GM12873 (cell line): Measurements from ENCODE around the gene URB1.

ENCODE experiments used
- TF ChIP-seq, protein P1 (sequence below): IDR thresholded peaks from 2 replicates; pipeline ENCODE4 v1.5.1; 2012; ENCODE audit warnings: low read depth, mild to moderate bottlenecking, moderate library complexity, low read length, control low read depth; ENCODE audit not compliant: insufficient read depth; ENCODE audit errors: missing control alignments

URB1 gene, protein sequence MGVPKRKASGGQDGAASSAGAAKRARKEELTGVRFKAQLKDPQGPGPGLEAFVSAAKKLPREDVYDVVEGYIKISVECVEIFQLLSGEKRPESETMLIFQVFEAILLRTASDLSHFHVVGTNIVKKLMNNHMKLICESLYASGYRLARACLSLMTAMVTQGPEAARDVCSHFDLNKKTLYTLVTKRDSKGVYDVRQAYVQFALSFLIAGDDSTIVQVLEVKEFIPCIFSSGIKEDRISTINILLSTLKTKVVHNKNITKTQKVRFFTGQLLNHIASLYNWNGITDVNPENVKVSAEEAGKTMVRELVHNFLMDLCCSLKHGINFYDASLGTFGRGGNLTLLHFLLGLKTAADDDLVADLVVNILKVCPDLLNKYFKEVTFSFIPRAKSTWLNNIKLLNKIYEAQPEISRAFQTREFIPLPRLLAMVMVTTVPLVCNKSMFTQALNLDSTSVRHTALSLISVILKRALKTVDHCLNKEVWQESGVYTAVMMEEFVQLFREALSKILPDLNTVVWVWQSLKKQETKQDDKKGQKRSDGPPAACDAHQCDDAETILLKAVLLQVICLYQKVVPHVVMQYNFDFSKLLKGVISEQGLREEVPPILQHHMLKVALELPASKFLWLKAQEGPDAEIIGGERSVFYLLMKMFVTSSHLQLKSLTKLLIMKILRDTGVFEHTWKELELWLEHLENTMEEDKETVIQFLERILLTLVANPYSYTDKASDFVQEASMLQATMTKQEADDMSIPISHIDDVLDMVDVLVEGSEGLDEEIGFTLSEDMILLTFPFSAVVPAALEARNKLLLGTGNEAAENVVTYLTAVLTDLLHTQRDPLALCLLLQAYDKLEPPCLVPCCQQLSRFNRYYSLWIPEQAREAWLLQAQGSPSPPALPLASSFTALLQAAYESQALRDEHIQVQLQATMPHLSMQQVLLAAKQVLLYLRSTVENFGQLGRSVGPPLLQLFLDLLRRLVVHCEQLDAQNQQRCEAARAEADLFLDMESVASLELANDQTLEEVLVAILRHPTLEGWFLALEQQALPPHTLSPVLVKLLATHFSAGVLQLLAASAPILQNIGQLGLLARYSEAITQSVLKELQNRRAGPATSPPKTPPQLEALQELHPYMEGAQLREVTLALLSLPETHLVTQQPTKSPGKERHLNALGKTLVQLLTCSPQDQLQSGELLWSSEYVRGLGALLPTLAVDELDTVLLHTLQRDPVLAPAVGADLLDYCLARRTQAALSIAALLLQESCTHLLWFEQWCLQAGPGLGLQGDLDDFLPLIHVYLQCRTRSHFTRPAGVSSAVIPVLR (N-terminal part only)

GRCh38 chr21:32392880-32393676 lies at the start of gene URB1:
Gene URB1 (minus strand): TSS chr21:32393012. CDS start chr21:32392910, 102 bp downstream.
- TF ChIP-seq, protein P1, sequence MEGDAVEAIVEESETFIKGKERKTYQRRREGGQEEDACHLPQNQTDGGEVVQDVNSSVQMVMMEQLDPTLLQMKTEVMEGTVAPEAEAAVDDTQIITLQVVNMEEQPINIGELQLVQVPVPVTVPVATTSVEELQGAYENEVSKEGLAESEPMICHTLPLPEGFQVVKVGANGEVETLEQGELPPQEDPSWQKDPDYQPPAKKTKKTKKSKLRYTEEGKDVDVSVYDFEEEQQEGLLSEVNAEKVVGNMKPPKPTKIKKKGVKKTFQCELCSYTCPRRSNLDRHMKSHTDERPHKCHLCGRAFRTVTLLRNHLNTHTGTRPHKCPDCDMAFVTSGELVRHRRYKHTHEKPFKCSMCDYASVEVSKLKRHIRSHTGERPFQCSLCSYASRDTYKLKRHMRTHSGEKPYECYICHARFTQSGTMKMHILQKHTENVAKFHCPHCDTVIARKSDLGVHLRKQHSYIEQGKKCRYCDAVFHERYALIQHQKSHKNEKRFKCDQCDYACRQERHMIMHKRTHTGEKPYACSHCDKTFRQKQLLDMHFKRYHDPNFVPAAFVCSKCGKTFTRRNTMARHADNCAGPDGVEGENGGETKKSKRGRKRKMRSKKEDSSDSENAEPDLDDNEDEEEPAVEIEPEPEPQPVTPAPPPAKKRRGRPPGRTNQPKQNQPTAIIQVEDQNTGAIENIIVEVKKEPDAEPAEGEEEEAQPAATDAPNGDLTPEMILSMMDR: no peak

DNA sequence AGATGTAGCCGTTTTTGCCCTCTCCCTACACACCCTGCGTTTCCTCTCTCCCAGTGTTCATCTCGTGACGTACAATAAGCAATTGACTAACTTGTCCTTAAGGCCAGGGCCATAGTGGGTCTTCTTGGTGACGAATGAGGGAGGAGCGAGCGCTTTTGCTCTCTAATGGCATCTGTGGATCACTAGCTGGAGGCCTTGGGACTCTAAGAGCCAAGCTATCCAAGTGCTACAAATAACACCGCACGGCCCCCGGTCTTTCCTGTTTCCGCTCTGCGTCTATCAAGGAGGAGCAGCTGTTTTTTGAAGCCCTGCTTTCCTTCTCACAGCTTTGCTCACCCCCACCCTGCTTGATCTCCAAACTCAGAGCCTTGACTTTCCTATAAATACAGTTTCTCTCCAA lies 44.9 kb upstream of the URB1 start:
- TF ChIP-seq, protein P1: no peak

GRCh38 chr21:32427958-32428623 lies 35.3 kb upstream of the URB1 start:
- TF ChIP-seq, protein P1: no peak

GRCh38 chr21:32426592-32427051 lies 33.8 kb upstream of the URB1 start:
- TF ChIP-seq, protein P1: no peak

GRCh38 chr21:32426066-32426465 lies 33.3 kb upstream of the URB1 start:
- TF ChIP-seq, protein P1: no peak

GRCh38 chr21:32425628-32426027 lies 32.8 kb upstream of the URB1 start:
- TF ChIP-seq, protein P1: no peak
